HG03025 (cell line): ENCODE data around the gene OSBPL3.

ENCODE experiments used
- ATAC-seq: cut with Tn5 transposase; IDR thresholded peaks from one replicate; pipeline ENCODE4 v1.9.1; 2021; ENCODE audit warnings: mild to moderate bottlenecking, moderate library complexity; ENCODE audit not compliant: unreplicated experiment, low FRiP score

OSBPL3 gene

DNA sequence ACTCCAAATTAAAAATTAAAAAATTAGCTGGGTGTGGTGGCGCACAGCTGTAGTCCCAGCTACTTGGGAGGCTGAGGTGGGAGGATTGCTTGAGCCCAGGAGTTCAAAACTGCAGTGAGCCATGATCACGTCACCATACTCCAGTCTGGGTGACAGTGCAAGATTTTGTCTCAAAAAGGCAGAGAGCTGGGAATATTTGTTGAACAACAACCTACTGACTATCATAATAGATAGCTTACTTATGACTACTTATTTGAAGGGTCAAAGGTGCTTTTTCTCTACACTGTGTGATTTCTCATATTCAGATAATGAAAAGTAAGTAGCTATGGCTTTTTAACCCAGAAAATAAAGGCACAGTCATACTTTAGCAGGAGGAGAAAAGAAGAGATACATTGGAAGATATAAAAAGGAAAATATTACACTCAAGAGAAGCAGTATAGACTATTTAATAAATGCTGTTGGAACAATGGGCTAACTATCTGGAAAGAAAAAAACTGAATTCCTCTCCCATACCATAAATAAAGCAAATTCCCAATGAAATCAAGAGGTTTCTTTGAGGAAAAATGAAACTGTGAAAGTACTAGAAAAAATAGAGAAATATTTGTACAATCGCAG is 229.4 kb downstream of the OSBPL3 start:
- no peak for ATAC-seq

DNA sequence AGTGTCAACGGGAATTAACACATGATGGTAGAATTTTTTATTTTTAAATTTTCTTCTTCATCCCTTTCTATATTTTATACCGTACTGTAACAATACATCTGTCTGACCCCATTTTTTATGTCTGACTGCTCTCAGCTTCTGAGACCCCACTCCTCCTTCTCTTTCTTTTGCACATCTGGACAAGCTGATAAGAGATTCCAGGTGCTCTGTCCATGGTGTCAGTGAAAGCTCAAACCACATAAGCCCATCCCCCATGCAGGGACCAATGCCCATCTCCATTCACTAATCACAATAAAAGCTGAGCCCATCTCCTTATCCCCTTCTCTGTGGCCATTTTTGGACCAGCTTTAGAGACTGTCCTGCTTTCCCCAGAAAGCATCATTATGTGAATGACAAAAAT is 231.5 kb downstream of the OSBPL3 start:
- no peak for ATAC-seq
